Suprapubic skin (tissue), 4 donors: ENCODE data around the gene DKK3.

Experiments
- EP300 ChIP-seq: sonication (generic); formaldehyde crosslinking; IDR thresholded peaks from one replicate; pipeline ENCODE4 v1.6.1; 2017; ENCODE audit warnings: antibody characterized with exemption
- POLR2A ChIP-seq, 2 donors: fragments of 450-650 bp; IDR thresholded peaks; one replicate each; pipeline ENCODE4 v1.6.1; 2017; ENCODE audit warnings: antibody characterized with exemption in 2 of 2, mild to moderate bottlenecking in 2 of 2, moderate library complexity in 2 of 2
- POLR2AphosphoS5 ChIP-seq, 3 donors: sonication (generic); formaldehyde crosslinking; IDR thresholded peaks; one replicate each; pipeline ENCODE4 v1.6.1; 2017; ENCODE audit warnings: antibody characterized with exemption in 3 of 3
- TF ChIP-seq, protein P1 (sequence below), 2 donors: fragments of 200-600 bp in 1 of 2; fragments of 450-650 bp in 1 of 2; sonication (generic) in 1 of 2; IDR thresholded peaks; one replicate each; pipeline ENCODE4 v1.5.1; 2016 to 2019; ENCODE audit warnings: antibody characterized with exemption in 2 of 2, mild to moderate bottlenecking in 1 of 2, moderate library complexity in 1 of 2

DNA sequence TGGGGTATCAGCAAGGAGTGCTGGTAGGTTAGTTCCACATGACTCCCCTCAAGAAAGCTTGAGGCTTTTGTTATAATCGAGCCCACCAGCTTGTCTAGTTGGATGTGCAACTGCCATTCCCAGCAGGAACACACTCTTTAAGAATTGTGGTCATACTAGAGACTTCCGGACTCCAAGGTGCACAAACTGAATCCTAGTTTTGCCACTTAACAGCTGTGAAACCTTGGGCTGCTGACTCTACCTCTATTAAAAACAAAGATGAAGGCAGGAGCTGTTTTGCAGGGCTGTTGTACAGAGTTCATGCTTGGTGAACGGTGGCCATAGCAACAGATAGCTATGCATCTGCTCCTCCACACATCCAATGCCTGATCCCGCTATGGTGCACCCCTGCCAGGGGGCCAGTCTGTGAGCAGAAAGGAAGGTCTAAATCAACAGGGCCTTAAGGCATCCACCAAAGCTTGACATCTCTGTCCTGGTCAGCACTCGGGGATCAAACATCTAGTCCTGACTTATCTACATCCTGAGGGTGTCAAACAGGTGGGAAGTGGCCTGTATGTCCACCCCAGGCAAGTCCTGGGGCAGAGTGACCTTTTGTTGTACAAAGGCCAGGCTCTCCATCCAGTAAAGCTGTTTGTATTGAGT, 36.4 kb downstream of the DKK3 start:
- TF ChIP-seq, protein P1, sequence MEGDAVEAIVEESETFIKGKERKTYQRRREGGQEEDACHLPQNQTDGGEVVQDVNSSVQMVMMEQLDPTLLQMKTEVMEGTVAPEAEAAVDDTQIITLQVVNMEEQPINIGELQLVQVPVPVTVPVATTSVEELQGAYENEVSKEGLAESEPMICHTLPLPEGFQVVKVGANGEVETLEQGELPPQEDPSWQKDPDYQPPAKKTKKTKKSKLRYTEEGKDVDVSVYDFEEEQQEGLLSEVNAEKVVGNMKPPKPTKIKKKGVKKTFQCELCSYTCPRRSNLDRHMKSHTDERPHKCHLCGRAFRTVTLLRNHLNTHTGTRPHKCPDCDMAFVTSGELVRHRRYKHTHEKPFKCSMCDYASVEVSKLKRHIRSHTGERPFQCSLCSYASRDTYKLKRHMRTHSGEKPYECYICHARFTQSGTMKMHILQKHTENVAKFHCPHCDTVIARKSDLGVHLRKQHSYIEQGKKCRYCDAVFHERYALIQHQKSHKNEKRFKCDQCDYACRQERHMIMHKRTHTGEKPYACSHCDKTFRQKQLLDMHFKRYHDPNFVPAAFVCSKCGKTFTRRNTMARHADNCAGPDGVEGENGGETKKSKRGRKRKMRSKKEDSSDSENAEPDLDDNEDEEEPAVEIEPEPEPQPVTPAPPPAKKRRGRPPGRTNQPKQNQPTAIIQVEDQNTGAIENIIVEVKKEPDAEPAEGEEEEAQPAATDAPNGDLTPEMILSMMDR (IDR thresholded peaks at IDR 0.05), result no peak
- no peak for TF ChIP-seq POLR2A (IDR thresholded peaks at IDR 0.05)
- no peak for TF ChIP-seq POLR2AphosphoS5 (IDR thresholded peaks at IDR 0.05)
- TF ChIP-seq EP300, result no peak
